Measurements from ENCODE around the gene NREP.

Gene NREP

GRCh38 chr5:111739416-111739815 lies 17.6 kb downstream of the NREP start:
- ChIA-PET CTCF (interaction anchor here (1.2 kb wide), 1 partner anchor 22 kb away, joined by 3 read pairs; no protein-coding TSS in a partner anchor), POLR2A (no interaction called here)
- no CpG with 5 or more reads among the region's 3 CpGs for WGBS (ENCODE audit: insufficient coverage)
- Histone ChIP-seq H3K9me3 (ENCODE audit: control extremely low read depth in 1 of 5, control insufficient read depth in 4 of 5, insufficient read depth in 2 of 5, low read depth in 1 of 5, low read length in 4 of 5) (no peaks in the 10 kb centered on the region), H3K27ac (ENCODE audit: insufficient read depth in 1 of 2, low read depth in 1 of 2, low read length in 2 of 2, poor library complexity in 1 of 2, severe bottlenecking in 2 of 2) (no peak overlapping the region), H3K36me3 (ENCODE audit: control insufficient read depth in 4 of 4, insufficient read depth in 4 of 4, low read length in 3 of 4) (peaks cover 3 to 50% (median 12%) of the 10 kb centered on the region in 4 experiments), H3K4me1 (ENCODE audit: control extremely low read depth in 1 of 4, control insufficient read depth in 4 of 4, insufficient read depth in 4 of 4, low read length in 3 of 4) (peaks cover 0 to 15% (median 6%) of the 10 kb centered on the region in 4 experiments), H3K27me3 (replicated peaks in 2 of 5; ENCODE audit: control insufficient read depth in 4 of 5, insufficient read depth in 5 of 5, low read length in 4 of 5) (no peaks in the 10 kb centered on the region), H3K4me3 (ENCODE audit: control insufficient read depth in 1 of 7, extremely low read depth in 1 of 7, insufficient read depth in 4 of 7, low read depth in 2 of 7, low read length in 6 of 7) (no peak overlapping the region)
- DNase-seq, result no peak

- POLR2A ChIA-PET, result no interaction called here
Measured at GRCh38 chr5:111738118-111738517, 18.9 kb downstream of the NREP start.

GRCh38 chr5:111737716-111738115 lies 19.3 kb downstream of the NREP start:
- Histone ChIP-seq H3K36me3 (ENCODE audit: control insufficient read depth in 4 of 4, insufficient read depth in 4 of 4, low read length in 3 of 4) (peaks cover 10 to 66% (median 24%) of the 10 kb centered on the region in 4 experiments), H3K9me3 (ENCODE audit: control extremely low read depth in 1 of 5, control insufficient read depth in 4 of 5, insufficient read depth in 2 of 5, low read depth in 1 of 5, low read length in 4 of 5) (no peaks in the 10 kb centered on the region), H3K27ac (ENCODE audit: insufficient read depth in 1 of 2, low read depth in 1 of 2, low read length in 2 of 2, poor library complexity in 1 of 2, severe bottlenecking in 2 of 2) (no peak overlapping the region), H3K4me3 (ENCODE audit: control insufficient read depth in 1 of 7, extremely low read depth in 1 of 7, insufficient read depth in 4 of 7, low read depth in 2 of 7, low read length in 6 of 7) (no peak overlapping the region), H3K27me3 (replicated peaks in 2 of 5; ENCODE audit: control insufficient read depth in 4 of 5, insufficient read depth in 5 of 5, low read length in 4 of 5) (no peaks in the 10 kb centered on the region), H3K4me1 (ENCODE audit: control extremely low read depth in 1 of 4, control insufficient read depth in 4 of 4, insufficient read depth in 4 of 4, low read length in 3 of 4) (peaks cover 0 to 15% (median 6%) of the 10 kb centered on the region in 4 experiments)
- no CpG with 5 or more reads among the region's 1 CpG for WGBS (ENCODE audit: insufficient coverage)
- ChIA-PET CTCF (interaction anchor here (0.7 to 1.6 kb wide), 3 partner anchors 10 to 52 kb away, joined by 3 to 6 read pairs (median 3); no protein-coding TSS in a partner anchor), POLR2A (no interaction called here)
- DNase-seq, result no peak

More at GRCh38 chr5:111738118-111738517, 18.9 kb downstream of the NREP start:
- H3K4me3 ChIP-seq (ENCODE audit: control insufficient read depth in 1 of 7, extremely low read depth in 1 of 7, insufficient read depth in 4 of 7, low read depth in 2 of 7, low read length in 6 of 7), result no peak overlapping the region
- CTCF ChIA-PET, result interaction anchor here (0.7 to 1.6 kb wide), 4 partner anchors 10 to 52 kb away, joined by 3 to 6 read pairs (median 3); no protein-coding TSS in a partner anchor
- H3K9me3 ChIP-seq (ENCODE audit: control extremely low read depth in 1 of 5, control insufficient read depth in 4 of 5, insufficient read depth in 2 of 5, low read depth in 1 of 5, low read length in 4 of 5), result no peaks in the 10 kb centered on the region
- H3K27me3 ChIP-seq (replicated peaks in 2 of 5; ENCODE audit: control insufficient read depth in 4 of 5, insufficient read depth in 5 of 5, low read length in 4 of 5), result no peaks in the 10 kb centered on the region
- peaks cover 0 to 15% (median 6%) of the 10 kb centered on the region in 4 experiments for H3K4me1 ChIP-seq (ENCODE audit: control extremely low read depth in 1 of 4, control insufficient read depth in 4 of 4, insufficient read depth in 4 of 4, low read length in 3 of 4)
- H3K27ac ChIP-seq (ENCODE audit: insufficient read depth in 1 of 2, low read depth in 1 of 2, low read length in 2 of 2, poor library complexity in 1 of 2, severe bottlenecking in 2 of 2), result no peak overlapping the region
- peaks cover 9 to 62% (median 22%) of the 10 kb centered on the region in 4 experiments for H3K36me3 ChIP-seq (ENCODE audit: control insufficient read depth in 4 of 4, insufficient read depth in 4 of 4, low read length in 3 of 4)
- 94% methylated on average over 4 of the region's 5 CpGs for WGBS (ENCODE audit: insufficient coverage)
- no peak for DNase-seq

- POLR2A ChIA-PET, result interaction anchor here (0.6 kb wide), 1 partner anchor 100 kb away, joined by 3 read pairs; no protein-coding TSS in a partner anchor
Measured at GRCh38 chr5:111735583-111736270, 21.3 kb downstream of the NREP start.

GRCh38 chr5:111734597-111734996 lies 22.4 kb downstream of the NREP start:
- H3K4me1 ChIP-seq (ENCODE audit: control extremely low read depth in 1 of 4, control insufficient read depth in 4 of 4, insufficient read depth in 4 of 4, low read length in 3 of 4), result peaks cover 0 to 10% (median 3%) of the 10 kb centered on the region in 4 experiments
- H3K27me3 ChIP-seq (replicated peaks in 2 of 5; ENCODE audit: control insufficient read depth in 4 of 5, insufficient read depth in 5 of 5, low read length in 4 of 5), result no peaks in the 10 kb centered on the region
- H3K27ac ChIP-seq (ENCODE audit: insufficient read depth in 1 of 2, low read depth in 1 of 2, low read length in 2 of 2, poor library complexity in 1 of 2, severe bottlenecking in 2 of 2), result no peak overlapping the region
- no peaks in the 10 kb centered on the region for H3K9me3 ChIP-seq (ENCODE audit: control extremely low read depth in 1 of 5, control insufficient read depth in 4 of 5, insufficient read depth in 2 of 5, low read depth in 1 of 5, low read length in 4 of 5)
- no peak for DNase-seq
- H3K4me3 ChIP-seq (ENCODE audit: control insufficient read depth in 1 of 7, extremely low read depth in 1 of 7, insufficient read depth in 4 of 7, low read depth in 2 of 7, low read length in 6 of 7), result no peak overlapping the region
- WGBS (ENCODE audit: insufficient coverage), result no CpG with 5 or more reads among the region's 3 CpGs
- H3K36me3 ChIP-seq (ENCODE audit: control insufficient read depth in 4 of 4, insufficient read depth in 4 of 4, low read length in 3 of 4), result peaks cover 13 to 78% (median 38%) of the 10 kb centered on the region in 4 experiments
- CTCF ChIA-PET, result no interaction called here
- POLR2A ChIA-PET, result no interaction called here

More at GRCh38 chr5:111735583-111736270, 21.3 kb downstream of the NREP start:
- DNase-seq, result no peak
- 96% methylated on average over 5 of the region's 8 CpGs for WGBS (ENCODE audit: insufficient coverage)
- no peaks in the 10 kb centered on the region for H3K9me3 ChIP-seq (ENCODE audit: control extremely low read depth in 1 of 5, control insufficient read depth in 4 of 5, insufficient read depth in 2 of 5, low read depth in 1 of 5, low read length in 4 of 5)
- peaks cover 0 to 12% (median 3%) of the 10 kb centered on the region in 4 experiments for H3K4me1 ChIP-seq (ENCODE audit: control extremely low read depth in 1 of 4, control insufficient read depth in 4 of 4, insufficient read depth in 4 of 4, low read length in 3 of 4)
- no peak overlapping the region for H3K4me3 ChIP-seq (ENCODE audit: control insufficient read depth in 1 of 7, extremely low read depth in 1 of 7, insufficient read depth in 4 of 7, low read depth in 2 of 7, low read length in 6 of 7)
- H3K36me3 ChIP-seq (ENCODE audit: control insufficient read depth in 4 of 4, insufficient read depth in 4 of 4, low read length in 3 of 4), result peaks cover 13 to 71% (median 34%) of the 10 kb centered on the region in 4 experiments
- CTCF ChIA-PET, result interaction anchor here (1.3 kb wide), 1 partner anchor 46 kb away, joined by 3 read pairs; no protein-coding TSS in a partner anchor
- no peaks in the 10 kb centered on the region for H3K27me3 ChIP-seq (replicated peaks in 2 of 5; ENCODE audit: control insufficient read depth in 4 of 5, insufficient read depth in 5 of 5, low read length in 4 of 5)
- no peak overlapping the region for H3K27ac ChIP-seq (ENCODE audit: insufficient read depth in 1 of 2, low read depth in 1 of 2, low read length in 2 of 2, poor library complexity in 1 of 2, severe bottlenecking in 2 of 2)

- CTCF ChIA-PET, result no interaction called here
Measured at GRCh38 chr5:111734013-111734412, 23.0 kb downstream of the NREP start.

GRCh38 chr5:111733571-111733970 lies 23.4 kb downstream of the NREP start:
- Histone ChIP-seq H3K9me3 (ENCODE audit: control extremely low read depth in 1 of 5, control insufficient read depth in 4 of 5, insufficient read depth in 2 of 5, low read depth in 1 of 5, low read length in 4 of 5) (no peaks in the 10 kb centered on the region), H3K36me3 (ENCODE audit: control insufficient read depth in 4 of 4, insufficient read depth in 4 of 4, low read length in 3 of 4) (peaks cover 15 to 75% (median 40%) of the 10 kb centered on the region in 4 experiments), H3K4me1 (ENCODE audit: control extremely low read depth in 1 of 4, control insufficient read depth in 4 of 4, insufficient read depth in 4 of 4, low read length in 3 of 4) (peaks cover 0 to under 1% (median under 1%) of the 10 kb centered on the region in 4 experiments), H3K27me3 (replicated peaks in 2 of 5; ENCODE audit: control insufficient read depth in 4 of 5, insufficient read depth in 5 of 5, low read length in 4 of 5) (no peaks in the 10 kb centered on the region), H3K4me3 (ENCODE audit: control insufficient read depth in 1 of 7, extremely low read depth in 1 of 7, insufficient read depth in 4 of 7, low read depth in 2 of 7, low read length in 6 of 7) (no peak overlapping the region), H3K27ac (ENCODE audit: insufficient read depth in 1 of 2, low read depth in 1 of 2, low read length in 2 of 2, poor library complexity in 1 of 2, severe bottlenecking in 2 of 2) (no peak overlapping the region)
- ChIA-PET CTCF (interaction anchor here (1.3 kb wide), 1 partner anchor 183 kb away, joined by 3 read pairs; no protein-coding TSS in a partner anchor), POLR2A (no interaction called here)
- DNase-seq, result no peak
- WGBS (ENCODE audit: insufficient coverage), result 100% methylated on average over 3 of the region's 7 CpGs

More at GRCh38 chr5:111734013-111734412, 23.0 kb downstream of the NREP start:
- no peaks in the 10 kb centered on the region for H3K27me3 ChIP-seq (replicated peaks in 2 of 5; ENCODE audit: control insufficient read depth in 4 of 5, insufficient read depth in 5 of 5, low read length in 4 of 5)
- peaks cover 0 to 5% (median 2%) of the 10 kb centered on the region in 4 experiments for H3K4me1 ChIP-seq (ENCODE audit: control extremely low read depth in 1 of 4, control insufficient read depth in 4 of 4, insufficient read depth in 4 of 4, low read length in 3 of 4)
- WGBS (ENCODE audit: insufficient coverage), result 100% methylated on average over 2 of the region's 6 CpGs
- no peak overlapping the region for H3K4me3 ChIP-seq (ENCODE audit: control insufficient read depth in 1 of 7, extremely low read depth in 1 of 7, insufficient read depth in 4 of 7, low read depth in 2 of 7, low read length in 6 of 7)
- no peaks in the 10 kb centered on the region for H3K9me3 ChIP-seq (ENCODE audit: control extremely low read depth in 1 of 5, control insufficient read depth in 4 of 5, insufficient read depth in 2 of 5, low read depth in 1 of 5, low read length in 4 of 5)
- no peak overlapping the region for H3K27ac ChIP-seq (ENCODE audit: insufficient read depth in 1 of 2, low read depth in 1 of 2, low read length in 2 of 2, poor library complexity in 1 of 2, severe bottlenecking in 2 of 2)
- DNase-seq, result peak in 1 of 3 donors; percentile 19
- peaks cover 13 to 75% (median 38%) of the 10 kb centered on the region in 4 experiments for H3K36me3 ChIP-seq (ENCODE audit: control insufficient read depth in 4 of 4, insufficient read depth in 4 of 4, low read length in 3 of 4)
- POLR2A ChIA-PET, result no interaction called here

All from common myeloid progenitor, CD34-positive (primary cell).